PC-3 (cell line): Measurements from ENCODE around the gene UBASH3B. TPM values are rescaled to one million over a fixed set of nuclear protein-coding genes. Genes with fewer than 3 reads are reported as not detected.

Experiments
- ATAC-seq: fragments of 200-7000 bp; cut with Tn5 transposase; 2 replicates; pipeline ENCODE4 v1.9.1; 2020; ENCODE audit warnings: mild to moderate bottlenecking, moderate library complexity
- BruUV-seq: library from RNA; stranded (reverse); fragments of 400-500 nt; replicated peaks from 2 replicates; lab custom pipeline; 2021; lab: Mats Ljungman, UMichigan
- CTCF ChIA-PET: fragments of 300-600 bp; sonication (Branson Sonifier 250); formaldehyde crosslinking; loops from one replicate; lab custom pipeline; 2022; ENCODE audit warnings: antibody characterized with exemption; lab: Charles Lee
- POLR2A ChIA-PET: fragments of 300-600 bp; sonication (Branson Sonifier 250); formaldehyde crosslinking; loops from one replicate; lab custom pipeline; 2022; ENCODE audit warnings: antibody characterized with exemption; ENCODE audit not compliant: unreplicated experiment; lab: Charles Lee
- DNase-seq: peaks from one replicate; pipeline ENCODE4 v3.0.0-alpha.2; 2015
- H2AFZ ChIP-seq: fragments of 300-600 bp; sonication (generic); 2 replicates; pipeline ENCODE4 v1.6.0; 2016; ENCODE audit warnings: antibody characterized with exemption, low read length
- H3F3A ChIP-seq: fragments of 300-600 bp; sonication (generic); one replicate; pipeline ENCODE4 v1.6.0; 2017; ENCODE audit warnings: antibody characterized with exemption, low read length, control low read depth, mild to moderate bottlenecking; ENCODE audit not compliant: unreplicated experiment
- H3K27ac ChIP-seq: fragments of 300-600 bp; sonication (generic); 2 replicates; pipeline ENCODE4 v1.5.1; 2016; ENCODE audit warnings: mild to moderate bottlenecking, low read length
- H3K27me3 ChIP-seq: fragments of 300-600 bp; sonication (generic); 2 replicates; pipeline ENCODE4 v1.6.1; 2016; ENCODE audit warnings: low read length, mixed read lengths
- H3K36me3 ChIP-seq: fragments of 300-600 bp; sonication (generic); 2 replicates; pipeline ENCODE4 v1.6.1; 2016; ENCODE audit warnings: low read depth, mixed run types, low read length, mixed read lengths
- H3K4me1 ChIP-seq: fragments of 300-600 bp; sonication (generic); 2 replicates; pipeline ENCODE4 v1.5.1; 2016; ENCODE audit warnings: low read length; ENCODE audit not compliant: insufficient read depth
- H3K4me2 ChIP-seq: fragments of 300-600 bp; sonication (generic); 2 replicates; pipeline ENCODE4 v1.6.0; 2016; ENCODE audit warnings: low read length
- H3K4me3 ChIP-seq: fragments of 300-600 bp; sonication (generic); 2 replicates; pipeline ENCODE4 v1.5.1; 2016; ENCODE audit warnings: mild to moderate bottlenecking, low read length, mixed read lengths
- H3K79me2 ChIP-seq: fragments of 300-600 bp; sonication (generic); 2 replicates; pipeline ENCODE4 v1.6.1; 2017; ENCODE audit warnings: low read length, mixed read lengths
- H3K9ac ChIP-seq: fragments of 300-600 bp; sonication (generic); 2 replicates; pipeline ENCODE4 v1.6.0; 2016; ENCODE audit warnings: mild to moderate bottlenecking, low read length
- H3K9me2 ChIP-seq: fragments of 300-600 bp; sonication (generic); replicated peaks from 2 replicates; pipeline ENCODE4 v1.6.1; 2016; ENCODE audit warnings: mixed run types, low read length, mixed read lengths
- H3K9me3 ChIP-seq: fragments of 300-600 bp; sonication (generic); 2 replicates; pipeline ENCODE4 v1.6.1; 2016; ENCODE audit warnings: low read length, mixed read lengths
- H4K20me1 ChIP-seq: fragments of 300-600 bp; sonication (generic); 2 replicates; pipeline ENCODE4 v1.6.1; 2016; ENCODE audit warnings: low read length, mixed read lengths
- CTCF ChIP-seq: fragments of 300-600 bp; sonication (generic); conservative IDR thresholded peaks from 2 replicates; pipeline ENCODE4 v1.5.1; 2017; ENCODE audit warnings: antibody characterized with exemption, low read depth, mild to moderate bottlenecking, low read length
- EZH2 ChIP-seq: fragments of 300-600 bp; sonication (generic); IDR thresholded peaks from one replicate; pipeline ENCODE4 v1.6.1; 2017; ENCODE audit warnings: antibody characterized with exemption, mild to moderate bottlenecking, low read length; ENCODE audit not compliant: unreplicated experiment
- EZH2phosphoT487 ChIP-seq: fragments of 300-600 bp; sonication (generic); IDR thresholded peaks from 2 replicates; pipeline ENCODE4 v1.6.1; 2018; ENCODE audit warnings: mild to moderate bottlenecking, antibody characterized with exemption, low read length, borderline replicate concordance
- intact Hi-C: fragments of 100-400 bp; cut with micrococcal nuclease; formaldehyde crosslinking; loops from 2 replicates; pipeline ENCODE4 v1.9.0; 2023
- total RNA-seq: library from RNA; depleted of rRNA; stranded (reverse); fragments of >200 nt; gene quantifications from 2 replicates; pipeline ENCODE4 v1.2.3, GENCODE V29; 2014

Gene UBASH3B
- total RNA-seq, 1 experiment from 2014 or later, result 178 TPM

- no peak overlapping the region for H3K4me3 ChIP-seq
- no peaks in the 10 kb centered on the region for H4K20me1 ChIP-seq
- no peaks in the 10 kb centered on the region for H3K9me2 ChIP-seq
- CTCF ChIA-PET, result no interaction called here
- ATAC-seq (no peak), DNase-seq (no peak)
- peaks cover 37% of the 10 kb centered on the region for H3K4me1 ChIP-seq
- POLR2A ChIA-PET, result no interaction called here
- H3K79me2 ChIP-seq, result peaks cover 33% of the 10 kb centered on the region
- intact Hi-C loops, result no loop called here
- TF ChIP-seq CTCF (no peak), EZH2phosphoT487 (no peak), EZH2 (no peak)
- no TSS peak for BruUV-seq
- H3K9ac ChIP-seq, result no peak overlapping the region
- no peaks in the 10 kb centered on the region for H3K36me3 ChIP-seq
- no peak overlapping the region for H3K4me2 ChIP-seq
- no peaks in the 10 kb centered on the region for H3K9me3 ChIP-seq
- H3K27me3 ChIP-seq, result no peaks in the 10 kb centered on the region
- no peak overlapping the region for H2AFZ ChIP-seq
- no peaks in the 10 kb centered on the region for H3F3A ChIP-seq
- no peak overlapping the region for H3K27ac ChIP-seq
Measured at GRCh38 chr11:122727101-122727929, 71.8 kb downstream of the UBASH3B start.

- peaks cover 36% of the 10 kb centered on the region for H3K4me1 ChIP-seq
- ChIA-PET POLR2A (no interaction called here), CTCF (interaction anchor here (1.1 kb wide), 1 partner anchor 26 kb away, joined by 3 read pairs; no protein-coding TSS in a partner anchor)
- H3K27me3 ChIP-seq, result no peaks in the 10 kb centered on the region
- no peaks in the 10 kb centered on the region for H3K9me2 ChIP-seq
- DNase-seq, result no peak
- H3F3A ChIP-seq, result no peaks in the 10 kb centered on the region
- no peaks in the 10 kb centered on the region for H3K9me3 ChIP-seq
- H3K4me2 ChIP-seq, result no peak overlapping the region
- TF ChIP-seq EZH2phosphoT487, result no peak
- no peak for TF ChIP-seq EZH2
- TF ChIP-seq CTCF, result no peak
- no peak overlapping the region for H3K9ac ChIP-seq
- ATAC-seq, result no peak
- no TSS peak for BruUV-seq
- H4K20me1 ChIP-seq, result no peaks in the 10 kb centered on the region
- H3K36me3 ChIP-seq, result no peaks in the 10 kb centered on the region
- H3K27ac ChIP-seq, result no peak overlapping the region
- intact Hi-C loops, result no loop called here
- no peak overlapping the region for H2AFZ ChIP-seq
- H3K79me2 ChIP-seq, result peaks cover 22% of the 10 kb centered on the region
- no peak overlapping the region for H3K4me3 ChIP-seq
Measured at GRCh38 chr11:122728561-122728960, 73.0 kb downstream of the UBASH3B start.

GRCh38 chr11:122729139-122729538 lies 73.6 kb downstream of the UBASH3B start:
- CTCF ChIA-PET, result no interaction called here
- peaks cover 16% of the 10 kb centered on the region for H3K79me2 ChIP-seq
- intact Hi-C loops, result no loop called here

More at GRCh38 chr11:122729139-122729538, 73.6 kb downstream of the UBASH3B start:
- no TSS peak for BruUV-seq
- Histone ChIP-seq H3K4me1 (peaks cover 30% of the 10 kb centered on the region), H3K27me3 (no peaks in the 10 kb centered on the region), H3K4me2 (no peak overlapping the region), H3K4me3 (no peak overlapping the region), H3K27ac (no peak overlapping the region), H3K9me2 (no peaks in the 10 kb centered on the region), H2AFZ (no peak overlapping the region), H3F3A (no peaks in the 10 kb centered on the region), H3K36me3 (no peaks in the 10 kb centered on the region), H3K9me3 (no peaks in the 10 kb centered on the region), H3K9ac (no peak overlapping the region), H4K20me1 (no peaks in the 10 kb centered on the region)
- POLR2A ChIA-PET, result no interaction called here
- ATAC-seq (no peak), DNase-seq (no peak)
- no peak for TF ChIP-seq EZH2
- TF ChIP-seq CTCF, result no peak
- TF ChIP-seq EZH2phosphoT487, result no peak
